ENCODE measurements around the gene PTBP2.
A peak's percentile ranks its signal among the peaks of the same experiment; 100 is the strongest.

The PTBP2 gene

DNA sequence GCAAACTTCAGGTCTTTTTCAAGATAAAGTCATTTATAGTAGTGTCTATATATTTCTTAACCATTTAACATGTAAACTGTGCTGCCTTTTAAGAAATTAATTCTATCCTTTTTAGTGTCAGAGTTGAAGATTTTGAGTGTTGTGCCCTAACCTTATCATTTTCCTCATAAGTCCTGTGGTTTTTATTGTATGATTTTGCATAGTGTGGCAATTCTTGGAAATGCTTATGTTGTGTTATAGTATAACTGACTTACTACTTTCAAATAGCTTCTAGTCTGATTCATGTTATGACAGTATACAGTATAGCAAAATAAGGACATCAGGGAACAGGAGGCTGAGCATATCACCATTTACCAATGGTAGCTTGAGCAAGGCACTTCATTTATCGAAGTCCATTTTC lies 99.1 kb downstream of the PTBP2 start:
- DNase-seq (ENCODE audit: low read depth) = no peak

DNA sequence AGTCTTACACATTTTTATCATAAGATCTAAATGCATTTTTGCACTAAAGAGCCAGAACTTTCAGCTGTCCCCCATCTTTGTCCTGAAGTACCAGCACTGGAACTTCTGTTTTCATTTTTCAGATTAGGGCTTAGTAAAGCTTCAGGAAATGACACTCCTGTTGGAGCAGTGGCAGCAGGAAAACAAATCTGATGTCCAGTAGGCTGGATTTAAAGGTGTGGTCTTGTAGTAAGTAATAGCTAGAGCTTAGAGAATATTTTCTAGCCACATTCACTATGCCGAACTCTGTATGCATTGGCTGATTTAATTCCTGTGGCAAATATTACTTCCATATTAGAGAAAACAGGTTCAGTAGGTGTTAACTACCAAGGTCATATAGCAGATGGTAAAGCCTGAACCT lies 103.6 kb downstream of the PTBP2 start:
- DNase-seq (ENCODE audit: low read depth) = no peak

DNA sequence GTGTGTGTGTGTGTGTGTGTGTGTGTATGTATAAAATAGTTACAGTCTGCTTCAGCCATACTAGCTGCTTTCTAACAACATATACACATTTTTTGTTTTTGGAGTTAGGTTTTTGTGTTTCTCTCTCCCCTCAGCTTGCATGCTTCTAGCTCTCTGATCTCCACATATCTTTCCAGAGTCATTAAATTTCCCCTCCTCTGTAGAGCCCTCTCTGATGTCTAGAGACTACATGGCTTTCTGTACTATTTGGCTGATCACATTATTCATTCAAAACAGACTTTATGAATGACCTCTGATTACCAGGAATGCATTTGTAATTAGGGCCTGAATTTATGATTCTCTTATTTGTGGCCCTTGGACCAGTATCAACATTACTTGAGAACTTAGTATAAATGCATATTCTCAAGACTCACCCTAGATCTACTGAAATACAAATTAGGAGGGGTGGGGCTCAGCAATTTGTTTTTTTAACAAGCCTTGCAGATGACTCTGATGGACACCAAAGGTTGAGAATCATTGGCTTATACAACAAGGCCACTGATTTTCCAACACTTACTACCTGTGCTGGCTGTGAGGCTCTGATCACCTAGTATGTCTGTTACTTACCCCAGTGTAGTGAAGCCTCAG lies 104.5 kb downstream of the PTBP2 start:
- DNase-seq (ENCODE audit: low read depth) = no peak

DNA sequence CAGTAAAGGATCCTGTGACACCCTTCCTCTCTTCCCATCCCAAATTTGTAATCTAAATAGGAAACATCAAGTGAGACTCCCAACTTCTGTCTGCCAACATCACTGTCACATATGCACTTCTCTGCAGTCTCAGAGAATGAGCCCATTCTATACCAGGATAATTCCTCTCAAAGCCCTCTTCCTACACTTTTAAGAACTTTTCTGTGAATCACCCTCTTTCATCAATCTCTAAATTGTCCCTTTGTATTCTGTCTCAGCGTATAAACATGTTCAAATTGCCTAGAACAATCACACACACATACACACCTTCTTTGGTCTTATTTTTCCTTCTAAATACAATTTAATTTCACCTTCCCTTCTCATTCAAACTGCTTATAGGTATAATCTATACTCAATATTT lies 111.8 kb downstream of the PTBP2 start:
- DNase-seq (ENCODE audit: low read depth) = no peak

DNA sequence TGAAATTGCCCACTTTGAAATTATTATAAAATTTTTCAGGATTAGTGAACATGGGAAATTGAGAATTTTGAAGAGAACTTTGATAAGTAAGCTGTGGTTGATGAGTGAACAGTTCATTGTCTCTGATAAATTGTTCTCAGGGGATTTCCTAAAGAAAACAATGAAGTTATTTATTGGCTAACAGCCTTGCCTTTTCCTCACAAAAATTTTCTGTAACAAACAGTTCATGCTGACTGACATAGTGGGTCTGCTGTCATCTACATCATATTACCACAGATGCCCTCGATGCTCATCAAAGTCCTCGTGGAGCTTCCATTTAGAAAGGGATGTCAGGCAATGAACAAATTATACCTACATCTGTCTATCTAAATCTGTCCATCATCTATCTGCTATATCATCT lies 113.4 kb downstream of the PTBP2 start:
- DNase-seq (ENCODE audit: low read depth) = no peak

DNA sequence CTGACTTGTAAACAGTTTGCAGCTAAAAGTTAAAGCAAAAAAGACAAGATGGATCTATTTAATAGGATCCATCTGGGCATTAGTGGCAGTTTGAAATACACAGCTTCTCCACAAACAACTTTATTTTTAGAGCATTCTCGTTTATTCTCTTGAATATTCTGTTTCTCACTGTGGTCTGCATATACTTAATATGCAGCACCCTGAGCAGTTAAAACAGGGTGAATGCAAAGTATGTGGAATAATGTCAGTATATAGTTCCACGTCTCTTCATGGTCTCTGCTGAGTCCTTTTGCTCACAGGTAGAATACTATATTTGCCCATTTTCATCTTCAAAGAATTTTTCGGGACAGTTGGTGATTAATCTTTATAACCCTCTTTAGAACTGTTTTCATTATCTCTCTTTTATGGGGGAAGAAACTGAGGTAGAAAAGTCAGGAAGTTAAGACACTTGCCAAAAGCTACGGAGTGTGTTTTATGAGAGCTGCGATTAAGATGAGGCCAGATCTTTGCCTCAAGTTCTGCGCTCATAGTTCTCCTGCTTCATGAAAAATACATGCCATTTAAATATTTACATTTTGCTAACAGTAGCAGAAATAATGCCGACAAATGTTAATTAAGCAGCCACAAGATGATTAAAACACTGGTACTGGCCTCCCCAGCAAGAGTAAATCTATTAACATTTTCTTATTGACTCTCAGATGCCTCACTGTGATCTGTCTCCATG lies 115.6 kb downstream of the PTBP2 start:
- no peak for DNase-seq (ENCODE audit: low read depth)

DNA sequence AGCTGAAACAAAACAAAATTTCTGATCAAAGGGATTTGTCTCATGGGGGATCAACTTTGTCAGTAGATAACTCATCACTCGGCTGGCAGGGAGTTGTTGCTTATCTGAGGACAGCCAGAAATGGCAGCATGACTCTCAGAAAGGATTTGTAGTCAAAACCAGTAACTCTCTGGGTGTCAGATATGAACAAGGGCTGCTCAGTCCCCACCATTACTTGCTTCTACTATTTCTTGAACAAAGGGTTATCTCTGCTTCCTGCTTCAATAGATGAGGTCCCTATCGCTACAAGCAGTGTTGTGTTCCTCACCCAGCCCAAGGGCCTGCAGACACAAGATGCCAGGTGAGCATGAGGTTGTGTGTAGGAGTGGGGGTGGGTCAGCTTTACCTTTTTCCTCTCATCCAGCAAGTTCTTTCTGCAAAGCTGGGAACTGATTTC lies 116.2 kb downstream of the PTBP2 start:
- no peak for DNase-seq (ENCODE audit: low read depth)

DNA sequence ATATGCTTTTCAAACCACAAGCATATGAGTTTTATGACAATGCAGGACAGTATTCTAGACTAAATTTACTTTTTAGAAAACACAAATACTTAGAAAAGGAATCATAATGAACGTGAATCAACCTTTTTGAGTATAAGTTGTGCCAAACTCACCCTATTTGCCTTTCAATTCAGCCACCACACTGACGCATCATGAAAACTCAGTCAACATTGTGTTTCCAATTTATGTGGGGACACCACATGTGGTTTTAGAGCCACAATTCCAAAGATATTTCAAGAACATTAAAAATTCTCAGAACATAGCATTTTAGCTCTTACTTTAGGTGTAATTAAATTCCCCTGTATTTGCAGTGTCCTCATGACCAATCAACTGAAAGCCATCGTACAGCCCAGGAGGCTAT lies 118.8 kb downstream of the PTBP2 start:
- peak; percentile 66 for DNase-seq (ENCODE audit: low read depth)

DNA sequence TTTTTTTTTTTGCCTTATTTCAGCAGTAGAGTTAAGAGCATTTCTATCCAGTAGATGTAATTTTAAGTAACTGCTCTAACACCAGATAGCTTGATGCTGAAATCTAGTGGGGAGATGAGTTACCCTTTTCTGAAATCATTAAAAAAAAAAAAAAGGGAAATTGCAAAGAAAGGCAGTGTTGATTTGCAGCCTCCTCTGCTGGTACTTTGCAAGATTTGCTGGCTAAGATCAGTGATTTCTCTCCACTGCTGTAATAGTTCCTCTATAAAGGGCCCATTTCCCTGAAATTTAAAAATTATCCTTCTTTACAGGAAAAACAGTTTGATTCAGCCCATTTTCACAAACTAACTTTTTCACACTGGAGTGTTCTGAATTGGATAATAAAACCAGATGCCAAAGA lies 120.6 kb downstream of the PTBP2 start:
- no peak for DNase-seq (ENCODE audit: low read depth)

DNA sequence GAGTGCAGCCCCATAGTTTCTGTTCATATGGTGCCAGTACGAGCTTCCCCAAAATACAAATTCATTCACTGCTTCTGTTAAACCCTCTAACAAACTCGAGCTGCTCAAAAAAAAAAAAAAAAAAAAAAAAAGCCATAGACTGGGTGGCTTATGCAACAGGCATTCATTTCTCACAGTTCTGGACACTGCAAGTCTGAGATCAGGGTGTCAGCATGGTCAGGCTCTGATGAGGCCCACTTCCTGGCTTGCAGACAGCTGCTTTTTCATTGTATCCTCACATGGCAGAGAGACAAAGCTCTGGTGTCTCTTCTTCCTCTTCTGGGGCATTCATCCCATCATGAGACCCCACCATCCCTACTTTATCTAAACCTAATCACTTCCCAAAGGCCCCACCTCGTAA lies 121.6 kb downstream of the PTBP2 start:
- DNase-seq (ENCODE audit: low read depth) = peak; percentile 57

DNA sequence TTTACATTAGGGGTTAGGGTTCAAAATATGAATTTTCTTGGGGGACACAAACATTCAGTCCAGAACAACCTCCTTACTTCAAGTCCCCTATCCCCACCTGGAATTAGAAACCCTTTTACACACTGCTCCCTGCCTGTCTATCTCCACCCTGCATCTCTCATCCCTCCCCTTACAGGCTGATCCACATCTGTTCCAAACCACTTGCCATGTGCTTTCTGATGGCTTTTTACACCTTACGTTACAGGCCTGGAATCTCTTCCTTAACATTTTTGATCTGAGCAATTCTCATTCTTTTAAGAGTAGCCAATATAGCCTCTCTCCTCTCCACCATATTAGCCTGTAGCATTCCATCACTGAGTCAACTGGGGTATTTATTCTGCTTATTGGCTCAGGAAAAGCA lies 122.0 kb downstream of the PTBP2 start:
- DNase-seq (ENCODE audit: low read depth) = no peak

DNA sequence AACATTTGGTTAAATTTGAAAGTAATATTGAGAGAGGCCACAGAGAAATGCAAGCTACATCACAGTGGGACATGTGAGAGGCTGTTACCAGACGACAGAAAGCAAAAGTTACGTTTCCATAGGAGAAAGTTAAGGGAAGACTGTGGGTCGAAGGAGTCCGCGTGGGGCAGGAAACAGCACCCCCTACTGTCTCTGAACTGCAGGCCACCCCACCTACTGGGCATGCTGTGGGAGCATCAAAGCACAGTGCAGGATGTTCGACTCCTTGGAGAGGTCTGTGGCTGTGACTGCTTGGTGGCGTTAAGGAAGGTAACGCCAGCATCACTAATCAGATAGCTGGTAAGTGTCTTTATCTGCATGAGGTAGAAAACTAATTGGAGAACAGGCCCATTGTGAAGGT lies 123.9 kb downstream of the PTBP2 start:
- DNase-seq (ENCODE audit: low read depth) = no peak

DNA sequence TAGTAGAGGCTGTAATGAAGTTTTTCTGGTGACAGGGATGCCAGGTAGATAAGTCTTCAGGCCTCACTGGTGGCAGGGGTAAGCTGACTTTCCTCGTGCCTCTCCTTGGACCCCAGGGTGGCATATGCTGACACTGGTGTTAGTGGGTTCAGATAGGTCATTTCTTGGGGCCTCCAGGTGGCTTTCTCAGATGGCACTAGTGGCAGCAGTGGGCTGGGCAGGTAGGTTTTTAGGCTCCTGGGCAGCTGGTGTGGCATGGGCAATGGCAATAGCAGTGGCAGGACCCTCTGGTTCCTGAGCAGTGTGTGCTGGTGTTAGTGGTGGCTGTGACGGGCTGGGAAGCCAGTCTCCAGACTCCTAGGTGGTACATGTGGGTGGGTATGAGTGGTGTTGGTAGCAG lies 140.3 kb downstream of the PTBP2 start:
- no peak for DNase-seq (ENCODE audit: low read depth)

DNA sequence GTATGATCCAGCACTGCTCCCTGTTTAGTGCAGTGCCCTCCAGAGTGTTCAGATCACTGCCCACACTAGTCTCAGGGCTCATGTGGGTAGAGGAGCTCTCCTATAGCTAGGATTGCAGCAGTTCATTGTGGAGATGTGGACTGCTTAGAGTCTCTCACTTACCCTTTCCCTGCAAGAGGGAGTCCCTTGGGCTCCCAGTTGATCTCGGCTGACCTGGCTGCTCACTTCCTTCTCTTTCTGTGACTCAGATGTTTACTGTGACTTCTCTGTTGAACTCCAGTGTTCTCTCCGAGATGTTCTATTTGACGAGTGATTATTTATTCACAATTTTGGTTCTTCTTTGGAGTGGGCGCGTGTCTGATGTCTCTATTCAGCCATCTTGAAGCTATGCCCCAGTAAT lies 141.9 kb downstream of the PTBP2 start:
- DNase-seq (ENCODE audit: low read depth) = no peak

Data from GM04503 (cell line).